ENCODE measurements around the gene SFRP5. TPM values are rescaled to one million over a fixed set of nuclear protein-coding genes. Genes with fewer than 3 reads are reported as not detected.

Gene SFRP5
- total and polyA plus RNA-seq, 2 of the 13 experiments (the other 11 are each of a cell fraction or from before 2014, with no cell fraction given) = 0.32 to 1.7 TPM

DNA sequence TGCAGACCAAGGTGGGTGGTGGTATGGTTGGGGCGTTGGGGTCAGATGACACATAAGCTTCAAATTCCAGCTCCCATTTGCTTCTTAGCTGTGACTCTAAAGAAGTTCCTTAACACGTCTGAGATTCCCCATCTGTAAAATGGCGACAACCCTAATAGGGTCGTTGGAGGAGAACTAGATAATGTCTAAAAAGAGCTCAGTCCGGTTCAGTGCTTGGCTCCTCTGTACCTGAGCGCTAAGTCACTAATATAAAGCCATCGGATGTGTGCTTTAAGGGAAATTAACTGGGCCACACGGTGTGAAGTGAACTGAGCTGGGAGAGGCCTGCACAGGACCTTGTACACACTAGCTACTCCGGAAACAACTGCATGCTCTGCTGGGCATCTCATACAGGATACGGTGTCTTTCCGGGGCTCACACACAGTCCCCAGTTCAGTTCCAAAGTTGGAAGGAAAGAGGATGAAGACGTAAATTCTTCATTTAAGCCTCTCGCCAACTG is 35.3 kb downstream of the SFRP5 start (continued):
- TF ChIP-seq, protein P1, sequence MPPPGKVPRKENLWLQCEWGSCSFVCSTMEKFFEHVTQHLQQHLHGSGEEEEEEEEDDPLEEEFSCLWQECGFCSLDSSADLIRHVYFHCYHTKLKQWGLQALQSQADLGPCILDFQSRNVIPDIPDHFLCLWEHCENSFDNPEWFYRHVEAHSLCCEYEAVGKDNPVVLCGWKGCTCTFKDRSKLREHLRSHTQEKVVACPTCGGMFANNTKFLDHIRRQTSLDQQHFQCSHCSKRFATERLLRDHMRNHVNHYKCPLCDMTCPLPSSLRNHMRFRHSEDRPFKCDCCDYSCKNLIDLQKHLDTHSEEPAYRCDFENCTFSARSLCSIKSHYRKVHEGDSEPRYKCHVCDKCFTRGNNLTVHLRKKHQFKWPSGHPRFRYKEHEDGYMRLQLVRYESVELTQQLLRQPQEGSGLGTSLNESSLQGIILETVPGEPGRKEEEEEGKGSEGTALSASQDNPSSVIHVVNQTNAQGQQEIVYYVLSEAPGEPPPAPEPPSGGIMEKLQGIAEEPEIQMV (CRISPR knock-in tag; IDR thresholded peaks at IDR 0.05; ENCODE audit: low read depth) = no peak
- TF ChIP-seq ZBTB43 (CRISPR knock-in tag; conservative IDR thresholded peaks at IDR 0.05) (no peak), ARNTL (CRISPR knock-in tag; IDR thresholded peaks at IDR 0.05) (no peak), PHB2 (IDR thresholded peaks at IDR 0.05; ENCODE audit: partially characterized antibody) (no peak), RBM39 (IDR thresholded peaks at IDR 0.05; ENCODE audit: low read depth, low read length, poor library complexity, severe bottlenecking) (no peak), HNRNPUL1 (IDR thresholded peaks at IDR 0.05; ENCODE audit: low read depth, low read length) (no peak), ATAD3A (CRISPR knock-in tag; IDR thresholded peaks at IDR 0.05) (no peak), JUND (CRISPR knock-in tag; IDR thresholded peaks at IDR 0.05) (no peak), ZNF101 (CRISPR knock-in tag; IDR thresholded peaks at IDR 0.05; ENCODE audit: borderline replicate concordance, low read depth) (no peak)
- TF ChIP-seq, protein P2, sequence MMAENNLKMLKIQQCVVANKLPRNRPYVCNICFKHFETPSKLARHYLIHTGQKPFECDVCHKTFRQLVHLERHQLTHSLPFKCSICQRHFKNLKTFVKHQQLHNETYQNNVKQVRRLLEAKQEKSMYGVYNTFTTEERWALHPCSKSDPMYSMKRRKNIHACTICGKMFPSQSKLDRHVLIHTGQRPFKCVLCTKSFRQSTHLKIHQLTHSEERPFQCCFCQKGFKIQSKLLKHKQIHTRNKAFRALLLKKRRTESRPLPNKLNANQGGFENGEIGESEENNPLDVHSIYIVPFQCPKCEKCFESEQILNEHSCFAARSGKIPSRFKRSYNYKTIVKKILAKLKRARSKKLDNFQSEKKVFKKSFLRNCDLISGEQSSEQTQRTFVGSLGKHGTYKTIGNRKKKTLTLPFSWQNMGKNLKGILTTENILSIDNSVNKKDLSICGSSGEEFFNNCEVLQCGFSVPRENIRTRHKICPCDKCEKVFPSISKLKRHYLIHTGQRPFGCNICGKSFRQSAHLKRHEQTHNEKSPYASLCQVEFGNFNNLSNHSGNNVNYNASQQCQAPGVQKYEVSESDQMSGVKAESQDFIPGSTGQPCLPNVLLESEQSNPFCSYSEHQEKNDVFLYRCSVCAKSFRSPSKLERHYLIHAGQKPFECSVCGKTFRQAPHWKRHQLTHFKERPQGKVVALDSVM (CRISPR knock-in tag; IDR thresholded peaks at IDR 0.05) = no peak
- TF ChIP-seq, protein P3, sequence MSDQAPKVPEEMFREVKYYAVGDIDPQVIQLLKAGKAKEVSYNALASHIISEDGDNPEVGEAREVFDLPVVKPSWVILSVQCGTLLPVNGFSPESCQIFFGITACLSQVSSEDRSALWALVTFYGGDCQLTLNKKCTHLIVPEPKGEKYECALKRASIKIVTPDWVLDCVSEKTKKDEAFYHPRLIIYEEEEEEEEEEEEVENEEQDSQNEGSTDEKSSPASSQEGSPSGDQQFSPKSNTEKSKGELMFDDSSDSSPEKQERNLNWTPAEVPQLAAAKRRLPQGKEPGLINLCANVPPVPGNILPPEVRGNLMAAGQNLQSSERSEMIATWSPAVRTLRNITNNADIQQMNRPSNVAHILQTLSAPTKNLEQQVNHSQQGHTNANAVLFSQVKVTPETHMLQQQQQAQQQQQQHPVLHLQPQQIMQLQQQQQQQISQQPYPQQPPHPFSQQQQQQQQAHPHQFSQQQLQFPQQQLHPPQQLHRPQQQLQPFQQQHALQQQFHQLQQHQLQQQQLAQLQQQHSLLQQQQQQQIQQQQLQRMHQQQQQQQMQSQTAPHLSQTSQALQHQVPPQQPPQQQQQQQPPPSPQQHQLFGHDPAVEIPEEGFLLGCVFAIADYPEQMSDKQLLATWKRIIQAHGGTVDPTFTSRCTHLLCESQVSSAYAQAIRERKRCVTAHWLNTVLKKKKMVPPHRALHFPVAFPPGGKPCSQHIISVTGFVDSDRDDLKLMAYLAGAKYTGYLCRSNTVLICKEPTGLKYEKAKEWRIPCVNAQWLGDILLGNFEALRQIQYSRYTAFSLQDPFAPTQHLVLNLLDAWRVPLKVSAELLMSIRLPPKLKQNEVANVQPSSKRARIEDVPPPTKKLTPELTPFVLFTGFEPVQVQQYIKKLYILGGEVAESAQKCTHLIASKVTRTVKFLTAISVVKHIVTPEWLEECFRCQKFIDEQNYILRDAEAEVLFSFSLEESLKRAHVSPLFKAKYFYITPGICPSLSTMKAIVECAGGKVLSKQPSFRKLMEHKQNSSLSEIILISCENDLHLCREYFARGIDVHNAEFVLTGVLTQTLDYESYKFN (CRISPR knock-in tag; conservative IDR thresholded peaks at IDR 0.05) = no peak
- TF ChIP-seq, protein P4, sequence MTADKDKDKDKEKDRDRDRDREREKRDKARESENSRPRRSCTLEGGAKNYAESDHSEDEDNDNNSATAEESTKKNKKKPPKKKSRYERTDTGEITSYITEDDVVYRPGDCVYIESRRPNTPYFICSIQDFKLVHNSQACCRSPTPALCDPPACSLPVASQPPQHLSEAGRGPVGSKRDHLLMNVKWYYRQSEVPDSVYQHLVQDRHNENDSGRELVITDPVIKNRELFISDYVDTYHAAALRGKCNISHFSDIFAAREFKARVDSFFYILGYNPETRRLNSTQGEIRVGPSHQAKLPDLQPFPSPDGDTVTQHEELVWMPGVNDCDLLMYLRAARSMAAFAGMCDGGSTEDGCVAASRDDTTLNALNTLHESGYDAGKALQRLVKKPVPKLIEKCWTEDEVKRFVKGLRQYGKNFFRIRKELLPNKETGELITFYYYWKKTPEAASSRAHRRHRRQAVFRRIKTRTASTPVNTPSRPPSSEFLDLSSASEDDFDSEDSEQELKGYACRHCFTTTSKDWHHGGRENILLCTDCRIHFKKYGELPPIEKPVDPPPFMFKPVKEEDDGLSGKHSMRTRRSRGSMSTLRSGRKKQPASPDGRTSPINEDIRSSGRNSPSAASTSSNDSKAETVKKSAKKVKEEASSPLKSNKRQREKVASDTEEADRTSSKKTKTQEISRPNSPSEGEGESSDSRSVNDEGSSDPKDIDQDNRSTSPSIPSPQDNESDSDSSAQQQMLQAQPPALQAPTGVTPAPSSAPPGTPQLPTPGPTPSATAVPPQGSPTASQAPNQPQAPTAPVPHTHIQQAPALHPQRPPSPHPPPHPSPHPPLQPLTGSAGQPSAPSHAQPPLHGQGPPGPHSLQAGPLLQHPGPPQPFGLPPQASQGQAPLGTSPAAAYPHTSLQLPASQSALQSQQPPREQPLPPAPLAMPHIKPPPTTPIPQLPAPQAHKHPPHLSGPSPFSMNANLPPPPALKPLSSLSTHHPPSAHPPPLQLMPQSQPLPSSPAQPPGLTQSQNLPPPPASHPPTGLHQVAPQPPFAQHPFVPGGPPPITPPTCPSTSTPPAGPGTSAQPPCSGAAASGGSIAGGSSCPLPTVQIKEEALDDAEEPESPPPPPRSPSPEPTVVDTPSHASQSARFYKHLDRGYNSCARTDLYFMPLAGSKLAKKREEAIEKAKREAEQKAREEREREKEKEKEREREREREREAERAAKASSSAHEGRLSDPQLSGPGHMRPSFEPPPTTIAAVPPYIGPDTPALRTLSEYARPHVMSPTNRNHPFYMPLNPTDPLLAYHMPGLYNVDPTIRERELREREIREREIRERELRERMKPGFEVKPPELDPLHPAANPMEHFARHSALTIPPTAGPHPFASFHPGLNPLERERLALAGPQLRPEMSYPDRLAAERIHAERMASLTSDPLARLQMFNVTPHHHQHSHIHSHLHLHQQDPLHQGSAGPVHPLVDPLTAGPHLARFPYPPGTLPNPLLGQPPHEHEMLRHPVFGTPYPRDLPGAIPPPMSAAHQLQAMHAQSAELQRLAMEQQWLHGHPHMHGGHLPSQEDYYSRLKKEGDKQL (CRISPR knock-in tag; IDR thresholded peaks at IDR 0.05; ENCODE audit: low read depth) = no peak
- TF ChIP-seq, protein P5, sequence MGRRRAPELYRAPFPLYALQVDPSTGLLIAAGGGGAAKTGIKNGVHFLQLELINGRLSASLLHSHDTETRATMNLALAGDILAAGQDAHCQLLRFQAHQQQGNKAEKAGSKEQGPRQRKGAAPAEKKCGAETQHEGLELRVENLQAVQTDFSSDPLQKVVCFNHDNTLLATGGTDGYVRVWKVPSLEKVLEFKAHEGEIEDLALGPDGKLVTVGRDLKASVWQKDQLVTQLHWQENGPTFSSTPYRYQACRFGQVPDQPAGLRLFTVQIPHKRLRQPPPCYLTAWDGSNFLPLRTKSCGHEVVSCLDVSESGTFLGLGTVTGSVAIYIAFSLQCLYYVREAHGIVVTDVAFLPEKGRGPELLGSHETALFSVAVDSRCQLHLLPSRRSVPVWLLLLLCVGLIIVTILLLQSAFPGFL (CRISPR knock-in tag; IDR thresholded peaks at IDR 0.05) = no peak
